M059J (cell line): ENCODE results near the gene FIGNL1. TPM values are rescaled to one million over a fixed set of nuclear protein-coding genes. Genes with fewer than 3 reads are reported as not detected.

Experiments used
- DNase-seq: peaks from one replicate; pipeline ENCODE4 v3.0.0-alpha.2; 2012; ENCODE audit warnings: low read depth
- total RNA-seq: library from RNA; depleted of rRNA; stranded (reverse); fragments of >200 nt; shearing (Covaris generic); gene quantifications from 2 replicates; pipeline ENCODE4 v1.2.3, GENCODE V29; 2014; rRNA removed

FIGNL1 gene
- total RNA-seq, 1 experiment from 2014 or later, result 33.1 TPM

- no peak for DNase-seq
Measured at GRCh38 chr7:50397320-50397970, 52.7 kb downstream of the FIGNL1 start.

- no peak for DNase-seq
Measured at GRCh38 chr7:50396856-50397255, 53.3 kb downstream of the FIGNL1 start.

GRCh38 chr7:50394315-50394714 lies 55.8 kb downstream of the FIGNL1 start:
- DNase-seq, result no peak

Other genes starting within 250 kb of the FIGNL1 start
- gene IKZF1, start 145.6 kb downstream of the FIGNL1 start, total RNA-seq, result not detected in 2 replicates
- gene DDC, start 115.1 kb upstream of the FIGNL1 start, total RNA-seq, result not detected in 2 replicates